Measurements from ENCODE around the gene AQP11.

- no peak for TF ChIP-seq CTCF (IDR thresholded peaks at IDR 0.05 in 8 of 11, conservative IDR thresholded peaks at IDR 0.05 in 3 of 11)
- TF ChIP-seq POLR2A (IDR thresholded peaks at IDR 0.05): no peak
- TF ChIP-seq POLR2AphosphoS5 (IDR thresholded peaks at IDR 0.05): peak in 1 of 3 donors; percentile 4
Observed at GRCh38 chr11:77590194-77590782, 535 bp downstream of the AQP11 start.
